Nephron progenitor cell (in vitro differentiated cells): Measurements from ENCODE around the gene MYLK.

Source experiments
- DNase-seq: peaks from one replicate; pipeline ENCODE4 v3.0.0; 2021
- H3K27ac Mint-ChIP-seq: 2 replicates; pipeline ENCODE4 v1.8.0; 2021; ENCODE audit warnings: mild to moderate bottlenecking, moderate library complexity, mixed read lengths
- H3K27me3 Mint-ChIP-seq: 2 replicates; pipeline ENCODE4 v1.8.0; 2021; ENCODE audit warnings: mild to moderate bottlenecking, low read depth, mixed read lengths; ENCODE audit not compliant: poor library complexity
- H3K36me3 Mint-ChIP-seq: 2 replicates; pipeline ENCODE4 v1.8.0; 2021; ENCODE audit warnings: low read depth, mixed read lengths
- H3K4me1 Mint-ChIP-seq: 2 replicates; pipeline ENCODE4 v1.8.0; 2021; ENCODE audit warnings: mixed read lengths
- H3K4me3 Mint-ChIP-seq: 2 replicates; pipeline ENCODE4 v1.8.0; 2021; ENCODE audit warnings: mild to moderate bottlenecking, moderate library complexity, mixed read lengths
- H3K9me3 Mint-ChIP-seq: 2 replicates; pipeline ENCODE4 v1.8.0; 2021; ENCODE audit warnings: mild to moderate bottlenecking, moderate library complexity, mixed read lengths
- TF ChIP-seq, protein P1 (sequence below): fragments of 200-600 bp; sonication (generic); IDR thresholded peaks from 2 replicates; pipeline ENCODE4 v1.5.0; 2021; ENCODE audit warnings: antibody characterized with exemption

Gene MYLK

DNA sequence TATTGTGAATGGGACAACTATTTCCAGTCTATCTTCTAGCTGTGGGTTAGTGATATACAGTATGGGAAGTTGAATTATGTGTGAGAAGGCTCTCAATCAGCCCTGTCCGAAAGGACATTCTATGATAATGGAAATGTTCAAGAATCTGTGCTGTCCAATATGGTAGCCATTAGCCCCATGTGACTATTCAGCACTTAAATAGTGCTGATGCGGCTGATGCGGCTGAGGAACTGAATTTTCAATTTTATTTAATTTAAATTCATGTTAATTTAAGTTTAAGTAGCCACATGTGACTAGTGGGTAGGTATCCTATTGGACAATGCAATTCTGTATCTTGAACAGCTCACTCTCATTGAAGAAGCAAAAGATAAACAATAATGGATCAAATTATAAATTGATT, 98.5 kb downstream of the MYLK start:
- Mint-ChIP-seq H3K4me3 (no peak overlapping the region), H3K9me3 (no peaks in the 10 kb centered on the region), H3K27me3 (no peaks in the 10 kb centered on the region), H3K27ac (no peak overlapping the region), H3K36me3 (no peaks in the 10 kb centered on the region), H3K4me1 (peaks cover 21% of the 10 kb centered on the region)
- DNase-seq, result no peak
- TF ChIP-seq, protein P1, sequence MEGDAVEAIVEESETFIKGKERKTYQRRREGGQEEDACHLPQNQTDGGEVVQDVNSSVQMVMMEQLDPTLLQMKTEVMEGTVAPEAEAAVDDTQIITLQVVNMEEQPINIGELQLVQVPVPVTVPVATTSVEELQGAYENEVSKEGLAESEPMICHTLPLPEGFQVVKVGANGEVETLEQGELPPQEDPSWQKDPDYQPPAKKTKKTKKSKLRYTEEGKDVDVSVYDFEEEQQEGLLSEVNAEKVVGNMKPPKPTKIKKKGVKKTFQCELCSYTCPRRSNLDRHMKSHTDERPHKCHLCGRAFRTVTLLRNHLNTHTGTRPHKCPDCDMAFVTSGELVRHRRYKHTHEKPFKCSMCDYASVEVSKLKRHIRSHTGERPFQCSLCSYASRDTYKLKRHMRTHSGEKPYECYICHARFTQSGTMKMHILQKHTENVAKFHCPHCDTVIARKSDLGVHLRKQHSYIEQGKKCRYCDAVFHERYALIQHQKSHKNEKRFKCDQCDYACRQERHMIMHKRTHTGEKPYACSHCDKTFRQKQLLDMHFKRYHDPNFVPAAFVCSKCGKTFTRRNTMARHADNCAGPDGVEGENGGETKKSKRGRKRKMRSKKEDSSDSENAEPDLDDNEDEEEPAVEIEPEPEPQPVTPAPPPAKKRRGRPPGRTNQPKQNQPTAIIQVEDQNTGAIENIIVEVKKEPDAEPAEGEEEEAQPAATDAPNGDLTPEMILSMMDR, result no peak

DNA sequence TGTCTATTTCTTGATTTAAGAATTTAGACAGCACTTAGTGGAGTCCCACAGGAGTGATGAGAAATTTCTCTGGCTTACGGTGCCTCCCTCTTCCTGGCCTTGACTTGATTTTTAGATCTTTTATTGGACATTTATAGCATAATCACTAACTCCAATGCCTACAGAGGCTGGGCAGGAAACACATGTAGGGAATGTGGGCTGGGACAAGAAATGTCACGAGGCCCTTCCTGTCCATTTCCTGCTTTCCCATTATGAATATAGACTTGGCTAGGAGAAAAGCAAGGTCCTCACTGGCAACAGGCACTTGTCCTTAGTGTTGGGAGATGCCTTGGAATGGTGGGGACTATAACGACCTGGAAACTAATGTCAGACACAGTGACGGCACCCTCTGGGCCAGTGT, 100.3 kb downstream of the MYLK start:
- Mint-ChIP-seq H3K4me1 (peaks cover 23% of the 10 kb centered on the region), H3K9me3 (no peaks in the 10 kb centered on the region), H3K4me3 (no peak overlapping the region), H3K27me3 (no peaks in the 10 kb centered on the region), H3K27ac (no peak overlapping the region), H3K36me3 (no peaks in the 10 kb centered on the region)
- TF ChIP-seq, protein P1, result no peak
- no peak for DNase-seq

DNA sequence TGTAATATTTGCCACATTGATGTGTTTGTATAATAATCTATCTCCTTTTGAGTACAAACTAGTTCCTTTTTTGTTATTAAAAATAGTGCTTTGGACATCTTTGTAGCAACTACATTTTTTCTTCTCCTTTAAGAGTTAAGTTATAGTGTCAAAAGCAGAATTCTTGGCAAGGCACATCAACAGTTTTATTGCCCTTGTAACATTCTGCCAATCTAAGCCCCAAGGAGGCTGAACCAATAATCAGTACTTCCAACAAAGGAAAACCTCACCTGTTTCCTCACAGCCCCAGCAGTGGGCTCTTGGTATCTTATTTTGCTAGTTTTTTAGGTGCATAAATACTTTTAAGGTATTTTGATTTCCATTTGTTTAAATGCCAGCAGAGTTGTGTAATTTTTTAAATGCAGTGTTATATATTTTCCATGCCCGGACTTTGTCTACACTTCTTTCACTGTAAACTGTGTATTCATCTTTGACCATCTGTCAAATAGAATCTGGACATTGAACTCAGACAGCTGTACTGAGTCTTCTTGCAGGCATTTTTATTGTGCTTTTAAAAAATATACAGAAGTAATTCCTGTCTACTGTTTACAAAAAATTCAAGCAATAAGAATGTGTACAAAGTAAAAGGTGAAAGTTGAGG, 101.0 kb downstream of the MYLK start:
- Mint-ChIP-seq H3K4me3 (no peak overlapping the region), H3K27ac (no peak overlapping the region), H3K4me1 (peaks cover 16% of the 10 kb centered on the region), H3K36me3 (no peaks in the 10 kb centered on the region), H3K9me3 (no peaks in the 10 kb centered on the region), H3K27me3 (no peaks in the 10 kb centered on the region)
- TF ChIP-seq, protein P1, result no peak
- DNase-seq, result no peak

DNA sequence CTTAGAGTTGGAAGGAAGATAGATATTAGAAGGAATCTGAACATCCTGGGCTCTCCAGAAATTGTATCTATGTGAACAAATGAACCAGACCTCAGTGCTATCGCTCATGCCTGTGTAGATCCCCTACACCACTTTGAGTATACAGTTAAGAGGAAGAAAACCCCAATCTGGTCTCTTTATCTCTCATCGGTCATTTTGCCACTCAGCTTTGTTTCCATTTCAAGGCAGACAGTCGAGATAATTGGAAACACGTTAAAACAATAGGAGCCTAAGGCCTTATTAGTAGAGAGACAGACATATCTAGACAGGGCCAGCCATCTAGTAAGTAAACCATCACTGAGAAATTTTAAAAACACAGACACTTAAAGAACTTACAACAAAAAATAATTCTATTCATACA, 101.6 kb downstream of the MYLK start:
- TF ChIP-seq, protein P1, result no peak
- Mint-ChIP-seq H3K4me1 (peaks cover 9% of the 10 kb centered on the region), H3K9me3 (no peaks in the 10 kb centered on the region), H3K4me3 (no peak overlapping the region), H3K27me3 (no peaks in the 10 kb centered on the region), H3K27ac (no peak overlapping the region), H3K36me3 (no peaks in the 10 kb centered on the region)
- DNase-seq, result no peak

DNA sequence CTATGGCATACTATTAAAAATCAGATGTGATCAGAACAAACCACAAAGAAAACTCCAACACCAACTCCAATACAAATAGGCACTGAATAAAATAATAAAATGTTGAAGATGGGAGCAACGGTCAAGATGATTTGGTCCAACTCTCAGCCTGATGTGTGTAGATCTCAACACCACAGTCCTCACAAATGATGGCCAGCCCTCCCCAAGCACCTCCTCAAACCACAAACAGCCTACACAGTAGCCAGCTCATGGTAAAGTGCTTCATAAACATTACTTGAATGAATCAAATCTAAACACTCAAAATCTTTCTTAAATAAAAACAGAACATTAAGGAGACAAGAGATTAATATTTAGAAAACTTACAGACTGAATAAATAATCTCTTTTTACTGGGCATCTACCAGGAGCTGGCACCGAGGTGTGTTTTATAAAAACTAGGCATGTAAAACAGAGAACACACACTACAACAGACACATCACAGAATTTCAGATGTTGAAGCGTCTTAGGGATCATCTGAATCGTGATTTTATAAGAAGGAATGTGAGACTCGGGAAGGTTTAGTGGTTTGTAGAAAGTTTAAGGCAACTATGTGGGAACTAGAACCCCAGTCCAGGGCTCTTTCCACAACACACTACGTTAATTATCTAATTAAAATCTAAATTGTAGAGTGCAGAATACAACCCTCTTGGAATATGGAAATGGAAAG, 102.4 kb downstream of the MYLK start:
- Mint-ChIP-seq H3K36me3 (no peaks in the 10 kb centered on the region), H3K4me1 (peaks cover 9% of the 10 kb centered on the region), H3K27me3 (no peaks in the 10 kb centered on the region), H3K9me3 (no peaks in the 10 kb centered on the region), H3K4me3 (no peak overlapping the region), H3K27ac (no peak overlapping the region)
- TF ChIP-seq, protein P1, result no peak
- DNase-seq, result no peak

DNA sequence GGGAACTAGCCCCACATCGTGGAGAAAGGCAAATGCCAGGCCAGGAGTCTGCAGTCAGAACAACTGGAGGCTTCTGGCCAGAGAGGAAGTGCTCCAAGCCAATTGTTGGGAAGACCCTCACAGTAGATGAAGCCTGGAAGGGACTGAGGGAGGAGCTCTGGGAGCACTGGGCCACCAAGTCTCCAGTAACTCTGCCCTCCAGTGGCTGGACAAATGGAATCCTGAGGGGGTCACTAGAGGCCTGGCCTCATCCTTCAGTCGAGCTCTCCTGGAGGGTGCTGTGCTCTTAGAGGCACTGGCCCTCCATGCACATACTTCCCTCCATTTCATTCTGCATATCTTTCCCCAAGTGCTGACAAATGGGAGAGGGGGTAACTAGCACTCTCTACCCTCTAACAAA, 103.0 kb downstream of the MYLK start:
- Mint-ChIP-seq H3K27me3 (no peaks in the 10 kb centered on the region), H3K4me3 (no peak overlapping the region), H3K4me1 (peaks cover 9% of the 10 kb centered on the region)

More for the DNA sequence above, 103.0 kb downstream of the MYLK start:
- no peak for DNase-seq
- Mint-ChIP-seq H3K9me3 (no peaks in the 10 kb centered on the region), H3K36me3 (no peaks in the 10 kb centered on the region), H3K27ac (no peak overlapping the region)
- TF ChIP-seq, protein P1, result no peak
